ENCODE measurements around the gene SON.
"Not testable (repeated sequence)": the region's sequence is repeated elsewhere in the genome, so short reads cannot be mapped to it uniquely, and the experiment has no call there.

SON gene

DNA sequence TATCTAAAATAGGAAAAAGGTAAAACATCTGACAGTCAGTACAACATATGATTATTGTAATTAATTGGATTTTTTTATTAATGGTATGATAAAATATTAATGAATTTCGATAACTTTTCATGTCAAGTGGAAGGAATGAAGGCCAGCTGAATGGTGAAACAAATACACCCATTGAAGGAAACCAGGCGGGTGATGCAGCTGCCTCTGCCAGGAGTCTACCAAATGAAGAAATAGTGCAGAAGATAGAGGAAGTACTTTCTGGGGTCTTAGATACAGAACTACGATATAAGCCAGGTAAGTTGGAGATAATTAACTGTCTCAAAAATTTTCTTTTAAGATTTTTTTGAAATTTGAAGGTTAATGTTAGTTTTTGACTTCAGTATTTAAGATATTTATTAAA, 3.2 kb downstream of the SON start:
- no peak for DNase-seq (ENCODE audit: low read depth)

DNA sequence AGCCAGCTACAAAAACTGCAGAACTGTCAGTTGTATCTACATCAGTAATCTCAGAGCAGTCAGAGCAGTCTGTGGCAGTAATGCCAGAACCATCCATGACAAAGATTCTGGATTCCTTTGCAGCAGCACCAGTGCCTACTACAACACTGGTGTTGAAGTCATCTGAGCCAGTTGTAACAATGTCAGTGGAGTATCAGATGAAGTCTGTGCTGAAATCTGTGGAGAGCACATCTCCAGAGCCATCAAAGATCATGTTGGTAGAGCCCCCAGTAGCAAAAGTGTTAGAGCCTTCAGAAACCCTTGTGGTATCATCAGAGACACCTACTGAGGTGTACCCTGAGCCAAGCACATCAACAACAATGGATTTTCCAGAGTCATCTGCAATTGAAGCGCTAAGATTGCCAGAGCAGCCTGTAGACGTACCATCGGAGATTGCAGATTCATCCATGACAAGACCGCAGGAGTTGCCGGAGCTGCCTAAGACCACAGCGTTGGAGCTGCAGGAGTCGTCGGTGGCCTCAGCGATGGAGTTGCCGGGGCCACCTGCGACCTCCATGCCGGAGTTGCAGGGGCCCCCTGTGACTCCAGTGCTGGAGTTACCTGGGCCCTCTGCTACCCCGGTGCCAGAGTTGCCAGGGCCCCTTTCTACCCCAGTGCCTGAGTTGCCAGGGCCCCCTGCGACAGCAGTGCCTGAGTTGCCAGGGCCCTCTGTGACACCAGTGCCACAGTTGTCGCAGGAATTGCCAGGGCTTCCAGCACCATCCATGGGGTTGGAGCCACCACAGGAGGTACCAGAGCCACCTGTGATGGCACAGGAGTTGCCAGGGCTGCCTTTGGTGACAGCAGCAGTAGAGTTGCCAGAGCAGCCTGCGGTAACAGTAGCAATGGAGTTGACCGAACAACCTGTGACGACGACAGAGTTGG, 7.3 kb downstream of the SON start:
- no peak for DNase-seq (ENCODE audit: low read depth)

DNA sequence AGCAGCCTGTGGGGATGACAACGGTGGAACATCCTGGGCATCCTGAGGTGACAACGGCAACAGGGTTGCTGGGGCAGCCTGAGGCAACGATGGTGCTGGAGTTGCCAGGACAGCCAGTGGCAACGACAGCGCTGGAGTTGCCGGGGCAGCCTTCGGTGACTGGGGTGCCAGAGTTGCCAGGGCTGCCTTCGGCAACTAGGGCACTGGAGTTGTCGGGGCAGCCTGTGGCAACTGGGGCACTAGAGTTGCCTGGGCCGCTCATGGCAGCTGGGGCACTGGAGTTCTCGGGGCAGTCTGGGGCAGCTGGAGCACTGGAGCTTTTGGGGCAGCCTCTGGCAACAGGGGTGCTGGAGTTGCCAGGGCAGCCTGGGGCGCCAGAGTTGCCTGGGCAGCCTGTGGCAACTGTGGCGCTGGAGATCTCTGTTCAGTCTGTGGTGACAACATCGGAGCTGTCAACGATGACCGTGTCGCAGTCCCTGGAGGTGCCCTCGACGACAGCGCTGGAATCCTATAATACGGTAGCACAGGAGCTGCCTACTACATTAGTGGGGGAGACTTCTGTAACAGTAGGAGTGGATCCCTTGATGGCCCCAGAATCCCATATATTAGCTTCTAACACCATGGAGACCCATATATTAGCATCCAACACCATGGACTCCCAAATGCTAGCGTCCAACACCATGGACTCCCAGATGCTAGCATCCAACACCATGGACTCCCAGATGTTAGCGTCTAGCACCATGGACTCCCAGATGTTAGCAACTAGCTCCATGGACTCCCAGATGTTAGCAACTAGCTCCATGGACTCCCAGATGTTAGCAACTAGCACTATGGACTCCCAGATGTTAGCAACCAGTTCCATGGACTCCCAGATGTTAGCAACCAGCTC, 8.2 kb downstream of the SON start:
- no peak for DNase-seq (ENCODE audit: low read depth)

GRCh38 chr21:33551664-33552063, 8.8 kb downstream of the SON start:
- no peak for DNase-seq (ENCODE audit: low read depth)

GRCh38 chr21:33552093-33552998, 9.5 kb downstream of the SON start:
- DNase-seq (ENCODE audit: low read depth), result no peak

DNA sequence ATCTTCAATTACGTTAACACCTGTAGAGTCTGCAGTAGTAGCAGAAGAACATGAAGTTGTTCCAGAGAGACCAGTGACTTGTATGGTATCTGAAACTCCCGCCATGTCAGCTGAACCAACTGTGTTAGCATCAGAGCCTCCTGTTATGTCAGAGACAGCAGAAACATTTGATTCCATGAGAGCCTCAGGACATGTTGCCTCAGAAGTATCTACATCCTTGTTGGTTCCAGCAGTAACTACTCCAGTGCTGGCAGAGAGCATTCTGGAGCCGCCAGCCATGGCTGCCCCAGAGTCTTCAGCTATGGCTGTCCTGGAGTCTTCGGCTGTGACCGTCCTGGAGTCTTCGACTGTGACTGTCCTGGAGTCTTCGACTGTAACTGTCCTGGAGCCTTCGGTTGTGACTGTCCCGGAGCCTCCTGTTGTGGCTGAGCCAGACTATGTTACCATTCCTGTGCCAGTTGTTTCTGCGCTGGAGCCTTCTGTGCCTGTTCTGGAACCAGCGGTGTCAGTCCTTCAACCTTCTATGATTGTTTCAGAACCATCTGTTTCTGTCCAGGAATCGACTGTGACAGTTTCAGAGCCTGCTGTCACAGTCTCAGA, 10.3 kb downstream of the SON start:
- no peak for DNase-seq (ENCODE audit: low read depth)

DNA sequence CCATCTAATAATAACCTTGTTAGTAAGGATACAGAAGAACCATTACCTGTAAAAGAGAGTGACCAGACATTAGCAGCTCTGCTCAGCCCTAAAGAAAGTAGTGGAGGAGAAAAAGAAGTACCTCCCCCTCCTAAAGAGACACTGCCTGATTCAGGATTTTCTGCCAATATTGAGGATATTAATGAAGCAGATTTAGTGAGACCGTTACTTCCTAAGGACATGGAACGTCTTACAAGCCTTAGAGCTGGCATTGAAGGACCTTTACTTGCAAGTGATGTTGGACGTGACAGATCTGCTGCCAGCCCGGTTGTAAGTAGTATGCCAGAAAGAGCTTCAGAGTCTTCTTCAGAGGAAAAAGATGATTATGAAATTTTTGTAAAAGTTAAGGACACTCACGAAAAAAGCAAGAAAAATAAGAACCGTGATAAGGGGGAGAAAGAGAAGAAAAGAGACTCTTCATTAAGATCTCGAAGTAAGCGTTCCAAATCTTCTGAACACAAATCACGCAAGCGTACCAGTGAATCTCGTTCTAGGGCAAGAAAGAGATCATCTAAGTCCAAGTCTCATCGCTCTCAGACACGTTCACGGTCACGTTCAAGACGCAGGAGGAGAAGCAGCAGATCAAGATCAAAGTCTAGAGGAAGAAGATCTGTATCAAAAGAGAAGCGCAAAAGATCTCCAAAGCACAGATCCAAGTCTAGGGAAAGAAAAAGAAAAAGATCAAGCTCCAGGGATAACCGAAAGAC, 11.6 kb downstream of the SON start:
- DNase-seq (ENCODE audit: low read depth), result no peak

DNA sequence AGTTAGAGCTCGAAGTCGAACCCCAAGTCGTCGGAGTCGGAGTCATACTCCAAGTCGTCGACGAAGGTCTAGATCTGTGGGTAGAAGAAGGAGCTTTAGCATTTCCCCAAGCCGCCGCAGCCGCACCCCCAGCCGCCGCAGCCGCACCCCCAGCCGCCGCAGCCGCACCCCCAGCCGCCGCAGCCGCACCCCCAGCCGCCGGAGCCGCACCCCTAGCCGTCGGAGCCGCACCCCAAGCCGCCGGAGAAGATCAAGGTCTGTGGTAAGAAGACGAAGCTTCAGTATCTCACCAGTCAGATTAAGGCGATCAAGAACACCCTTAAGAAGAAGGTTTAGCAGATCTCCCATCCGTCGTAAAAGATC, 12.1 kb downstream of the SON start:
- DNase-seq (ENCODE audit: low read depth), result no peak

DNA sequence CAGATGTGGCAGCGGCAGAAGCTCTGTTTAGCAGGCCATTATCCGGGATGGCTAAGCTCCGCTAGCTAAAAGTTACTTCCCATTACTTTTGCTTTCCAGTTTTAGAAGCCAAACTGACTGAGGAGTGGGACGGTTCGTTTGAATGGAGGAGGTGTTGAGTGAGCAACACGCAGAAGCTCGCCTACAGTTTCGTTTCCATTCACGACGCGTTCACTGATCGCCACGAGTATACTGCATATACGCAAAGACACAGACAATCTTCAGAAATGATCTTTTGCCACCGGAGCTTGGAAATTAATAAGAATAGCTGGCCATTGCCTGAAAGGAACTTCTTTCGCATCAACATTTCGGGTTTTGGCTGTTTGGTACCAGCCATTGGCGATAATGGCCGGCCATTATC, 14.6 kb downstream of the SON start:
- DNase-seq (ENCODE audit: low read depth), result no peak

DNA sequence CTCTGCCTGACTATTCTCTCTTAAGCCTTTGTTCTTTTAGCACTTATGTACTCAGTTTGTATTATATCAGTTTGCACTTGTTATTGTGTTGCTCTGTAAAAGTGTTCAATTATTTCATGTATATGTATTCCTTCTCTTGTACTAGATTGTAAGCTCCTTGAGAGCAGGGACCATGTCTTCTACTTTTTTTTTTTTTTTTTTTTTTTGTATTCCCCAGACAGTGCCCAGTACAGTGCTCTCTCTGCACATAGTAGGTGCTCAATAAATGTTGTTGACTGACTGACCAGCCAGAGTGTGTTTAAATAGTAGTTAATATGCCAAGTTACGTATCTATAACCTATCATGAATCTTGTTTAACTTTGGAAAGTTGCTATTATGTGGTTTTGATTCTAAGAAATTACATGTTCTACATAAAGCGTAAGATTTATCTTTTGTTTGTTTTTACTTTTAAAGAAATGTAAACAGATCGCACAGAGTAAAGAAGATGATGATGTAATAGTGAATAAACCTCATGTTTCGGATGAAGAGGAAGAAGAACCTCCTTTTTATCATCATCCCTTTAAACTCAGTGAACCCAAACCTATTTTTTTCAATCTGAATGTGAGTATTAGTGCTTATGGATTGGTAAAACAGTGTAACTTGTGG, 16.1 kb downstream of the SON start:
- no peak for DNase-seq (ENCODE audit: low read depth)

- no peak for DNase-seq (ENCODE audit: low read depth)
Measured at GRCh38 chr21:33559813-33560212, 17.0 kb downstream of the SON start.

DNA sequence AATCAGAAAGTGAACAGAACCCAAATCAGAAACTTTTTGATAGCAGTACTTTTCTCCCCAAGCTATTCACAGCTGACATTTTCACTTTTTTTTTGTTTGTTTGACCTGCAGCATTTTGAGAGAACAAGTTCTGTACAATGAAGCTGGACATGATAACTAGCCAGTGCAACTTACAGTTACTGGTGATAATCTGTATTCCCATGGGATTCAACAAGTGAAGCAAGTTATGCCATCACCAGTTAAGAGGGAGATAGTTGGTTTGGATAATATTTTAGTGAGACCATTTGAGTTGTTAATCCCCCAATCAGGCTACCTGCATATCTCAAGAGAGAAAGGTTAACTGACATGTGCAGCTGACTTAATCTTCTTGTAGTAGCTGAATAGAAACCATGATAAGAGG, 18.1 kb downstream of the SON start:
- DNase-seq (ENCODE audit: low read depth), result no peak

DNA sequence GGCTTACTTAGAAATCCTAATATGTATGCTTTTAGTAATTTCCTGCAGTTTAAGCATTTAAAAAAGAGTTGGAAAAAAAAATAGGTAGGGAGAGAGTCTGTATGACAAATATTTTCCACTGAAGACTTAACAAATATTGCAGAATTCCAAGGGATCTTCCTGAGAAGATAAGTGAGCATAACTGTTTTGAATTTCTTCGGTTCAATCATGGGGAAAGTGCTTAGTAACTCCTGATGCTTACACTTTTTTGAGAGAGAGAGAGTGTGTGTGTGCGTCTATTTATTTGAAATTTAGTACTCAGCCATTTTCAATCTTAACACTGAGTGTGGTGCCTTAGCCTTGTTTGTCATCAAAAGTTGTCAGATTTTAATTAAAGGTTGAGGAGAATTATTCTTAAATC, 18.5 kb downstream of the SON start:
- no peak for DNase-seq (ENCODE audit: low read depth)

DNA sequence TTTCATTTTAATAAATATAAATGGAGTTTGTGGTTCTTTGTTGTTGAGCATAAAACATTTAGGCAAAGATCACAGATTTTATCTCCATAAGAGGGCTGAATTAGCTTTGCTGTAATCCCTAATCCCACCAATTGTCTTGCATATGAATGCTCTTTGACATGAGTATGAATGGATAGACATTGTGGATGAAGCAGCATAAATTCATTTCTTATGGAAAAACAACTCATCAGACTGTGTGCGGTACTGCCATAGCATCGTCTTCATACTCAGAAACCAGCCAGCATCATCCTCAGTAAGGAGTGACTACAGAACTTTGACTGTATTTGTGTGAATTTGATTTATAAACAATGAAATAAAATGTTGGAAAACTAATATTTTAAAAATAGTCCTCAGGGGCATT, 19.6 kb downstream of the SON start:
- DNase-seq (ENCODE audit: low read depth), result no peak

GRCh38 chr21:33566514-33566913, 23.7 kb downstream of the SON start:
- DNase-seq (ENCODE audit: low read depth), result no peak

DNA sequence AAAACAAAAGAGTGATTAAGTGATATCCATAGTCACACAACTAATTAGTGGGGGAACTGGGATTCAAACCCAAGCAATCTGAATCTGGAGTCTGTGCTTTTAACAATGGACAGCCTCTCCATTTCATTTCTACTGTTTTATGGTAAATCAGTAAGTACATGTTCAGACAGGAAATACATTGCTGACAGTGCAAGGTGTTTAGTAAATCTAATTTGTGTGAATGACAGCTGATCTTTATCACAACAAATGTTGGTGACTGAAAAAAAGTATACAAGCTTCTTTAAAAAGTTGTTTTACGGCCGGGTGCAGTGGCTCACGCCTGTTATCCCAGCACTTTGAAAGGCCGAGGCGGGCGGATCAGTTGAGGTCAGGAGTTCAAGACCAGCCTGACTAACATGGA, 25.1 kb downstream of the SON start:
- DNase-seq (ENCODE audit: low read depth), result no peak

GRCh38 chr21:33568448-33568847, 25.6 kb downstream of the SON start:
- no peak for DNase-seq (ENCODE audit: low read depth)

- no peak for DNase-seq (ENCODE audit: low read depth)
Measured at GRCh38 chr21:33569991-33570390, 27.2 kb downstream of the SON start.

DNA sequence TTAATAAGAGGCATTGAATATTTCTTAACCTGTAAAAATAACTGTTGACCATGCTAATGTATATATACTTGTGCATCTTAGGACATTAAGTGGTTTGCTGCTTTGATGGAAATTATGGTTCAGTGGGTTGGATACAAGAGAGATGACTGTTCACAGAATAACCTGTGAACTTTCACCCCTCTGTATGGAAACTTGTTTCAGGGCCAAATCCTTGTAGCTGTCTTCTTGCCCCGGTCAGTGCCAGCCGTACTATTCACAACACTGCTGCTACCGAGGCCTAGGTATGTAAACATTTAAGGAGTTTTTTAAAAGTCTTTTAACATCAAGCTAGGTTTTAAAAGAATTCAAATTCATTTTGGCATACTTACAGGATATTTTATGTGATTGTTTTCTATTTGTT, 29.5 kb downstream of the SON start:
- no peak for DNase-seq (ENCODE audit: low read depth)

DNA sequence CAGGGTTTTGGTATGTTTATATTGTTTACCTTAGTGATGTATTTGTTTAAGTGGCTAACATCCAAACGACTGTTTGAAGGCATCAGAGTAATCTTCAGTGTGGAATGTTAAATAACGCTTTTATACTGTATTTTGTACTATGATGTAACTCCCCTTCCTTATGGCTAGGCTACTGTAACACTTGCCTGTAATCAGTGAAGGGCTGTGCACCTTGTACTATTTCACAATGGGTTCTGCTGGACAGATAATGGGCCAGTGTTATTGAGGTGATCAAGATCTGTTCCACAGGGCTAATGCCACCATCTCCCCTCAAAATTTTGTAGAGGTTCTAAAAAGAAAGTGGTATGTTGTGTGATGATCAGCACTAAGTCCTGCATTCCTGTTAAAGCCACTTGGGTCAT, 33.9 kb downstream of the SON start:
- DNase-seq (ENCODE audit: low read depth), result not testable (repeated sequence)

DNA sequence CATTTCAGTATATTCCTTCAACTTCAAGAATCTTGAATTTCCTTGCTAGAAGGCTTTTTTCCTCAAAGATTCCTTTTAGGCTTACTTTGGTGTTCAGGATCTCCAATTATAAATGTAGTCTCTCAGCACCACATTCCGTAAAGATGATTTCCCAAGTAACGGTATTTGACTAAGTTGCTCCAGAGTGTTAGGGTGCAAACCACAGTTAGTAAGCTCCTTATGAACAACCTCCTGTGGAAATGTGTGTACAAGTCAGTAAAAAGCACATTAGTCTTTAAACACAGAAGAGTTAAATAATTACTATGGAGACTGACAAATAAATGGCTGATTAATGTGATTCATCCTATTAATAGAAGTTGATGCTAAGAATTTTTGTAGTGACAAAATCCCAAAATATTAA, 35.4 kb downstream of the SON start:
- DNase-seq (ENCODE audit: low read depth), result no peak

Data from activated T-cell treated with anti-CD3 and anti-CD28 coated beads for 1 hour (primary cell).